HCEC 1CT (cell line): Measurements from ENCODE around the gene DYNC1H1.
"Not testable (repeated sequence)": the region's sequence is repeated elsewhere in the genome, so short reads cannot be mapped to it uniquely, and the experiment has no call there.

ENCODE experiments used
- DNase-seq: peaks from one replicate; pipeline ENCODE4 v3.0.0-alpha.2; 2017

DYNC1H1 gene

GRCh38 chr14:102043251-102044025 lies 79.1 kb downstream of the DYNC1H1 start:
- DNase-seq = no peak

GRCh38 chr14:102044566-102044965 lies 80.2 kb downstream of the DYNC1H1 start:
- no peak for DNase-seq

GRCh38 chr14:102046337-102047278 lies 82.2 kb downstream of the DYNC1H1 start:
- no peak for DNase-seq

- DNase-seq = no peak
Observed at GRCh38 chr14:102047808-102048540, 83.6 kb downstream of the DYNC1H1 start.

GRCh38 chr14:102049258-102050025 lies 85.1 kb downstream of the DYNC1H1 start:
- no peak for DNase-seq

GRCh38 chr14:102050026-102050405 lies 85.6 kb downstream of the DYNC1H1 start:
- DNase-seq = no peak

GRCh38 chr14:102050625-102051024 lies 86.3 kb downstream of the DYNC1H1 start:
- DNase-seq = no peak

GRCh38 chr14:102052522-102052921 lies 88.1 kb downstream of the DYNC1H1 start:
- DNase-seq = no peak

- DNase-seq = peak; percentile 39
Observed at GRCh38 chr14:102055181-102055901, 91.0 kb downstream of the DYNC1H1 start.

GRCh38 chr14:102056694-102057442 lies 92.5 kb downstream of the DYNC1H1 start:
- DNase-seq = no peak

- DNase-seq = no peak
Observed at GRCh38 chr14:102057480-102058114, 93.2 kb downstream of the DYNC1H1 start.

GRCh38 chr14:102058146-102058545 lies 93.8 kb downstream of the DYNC1H1 start:
- no peak for DNase-seq

- no peak for DNase-seq
Observed at GRCh38 chr14:102058961-102059360, 94.6 kb downstream of the DYNC1H1 start.

GRCh38 chr14:102063109-102063807 lies 98.9 kb downstream of the DYNC1H1 start:
- DNase-seq = peak; percentile 79

- DNase-seq = no peak
Observed at GRCh38 chr14:102063808-102064429, 99.5 kb downstream of the DYNC1H1 start.

- DNase-seq = not testable (repeated sequence)
Observed at GRCh38 chr14:102064590-102064989, 100.2 kb downstream of the DYNC1H1 start.

GRCh38 chr14:102066041-102066451 lies 101.7 kb downstream of the DYNC1H1 start:
- DNase-seq = no peak

GRCh38 chr14:102071283-102071998 lies 107.1 kb downstream of the DYNC1H1 start:
- peak; percentile 17 for DNase-seq
